Liver (tissue), 3 donors: ENCODE results near the gene SELENBP1.
A peak's percentile ranks its signal among the peaks of the same experiment; 100 is the strongest.

ENCODE experiments used
- EGR1 ChIP-seq, 2 donors: IDR thresholded peaks; 2 replicates each; pipeline ENCODE4 v1.6.1; 2016 to 2018; ENCODE audit warnings: antibody characterized with exemption in 2 of 2, low read depth in 2 of 2
- REST ChIP-seq: IDR thresholded peaks from 2 replicates; pipeline ENCODE4 v1.6.1; 2016; ENCODE audit warnings: antibody characterized with exemption, mild to moderate bottlenecking
- SP1 ChIP-seq: IDR thresholded peaks from 2 replicates; pipeline ENCODE4 v1.6.1; 2018; ENCODE audit warnings: antibody characterized with exemption, mild to moderate bottlenecking
- TF ChIP-seq, protein P1 (sequence below): fragments of 150-350 bp; IDR thresholded peaks from 2 replicates; pipeline ENCODE4 v1.5.1; 2017; ENCODE audit warnings: improper control_type of control experiment, low read depth, low read length; ENCODE audit not compliant: missing input control
- donor health status: healthy.
- donor health status: healthy.

DNA sequence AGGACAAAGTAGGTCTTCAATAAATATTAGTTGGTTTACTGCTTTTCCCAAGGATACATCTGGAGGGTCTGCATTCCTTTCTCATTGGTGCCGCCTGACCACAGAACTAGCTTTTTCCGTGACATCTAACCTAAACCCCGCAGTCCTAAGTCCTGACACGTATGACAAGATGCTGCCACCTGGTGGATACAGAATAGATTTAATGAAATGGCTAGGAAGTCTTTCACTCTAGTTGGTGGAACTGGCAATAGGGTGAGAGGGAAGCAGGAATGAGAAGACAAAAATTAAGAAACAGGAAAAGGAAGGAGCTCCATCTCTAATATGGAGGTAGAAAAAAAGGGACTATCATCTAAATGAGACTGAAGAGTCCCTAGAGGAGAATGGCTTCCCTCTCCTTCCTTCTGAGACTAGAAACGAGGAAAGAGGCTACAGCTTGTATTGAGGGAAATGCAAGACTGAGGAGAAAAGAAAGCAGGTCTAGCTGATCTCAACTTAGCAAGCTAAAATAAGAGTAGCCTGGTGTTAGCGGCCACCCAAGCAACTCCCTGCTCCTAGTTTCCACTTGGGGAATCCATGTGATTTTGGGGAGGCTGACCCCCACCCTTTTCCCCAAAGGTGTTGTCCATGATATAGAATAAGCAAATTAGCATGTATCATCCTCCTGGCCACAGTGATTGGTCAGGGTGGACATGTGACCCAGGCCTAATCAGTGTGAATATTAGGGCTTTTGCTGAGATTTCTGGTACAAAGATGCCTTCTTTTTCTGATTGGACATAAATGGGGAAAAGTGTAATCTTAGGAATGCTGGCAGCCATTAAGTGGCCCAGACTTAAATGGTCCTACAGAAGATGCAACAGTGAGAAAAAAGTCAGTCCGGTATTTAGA lies 31.4 kb downstream of the SELENBP1 start:
- TF ChIP-seq, protein P1, sequence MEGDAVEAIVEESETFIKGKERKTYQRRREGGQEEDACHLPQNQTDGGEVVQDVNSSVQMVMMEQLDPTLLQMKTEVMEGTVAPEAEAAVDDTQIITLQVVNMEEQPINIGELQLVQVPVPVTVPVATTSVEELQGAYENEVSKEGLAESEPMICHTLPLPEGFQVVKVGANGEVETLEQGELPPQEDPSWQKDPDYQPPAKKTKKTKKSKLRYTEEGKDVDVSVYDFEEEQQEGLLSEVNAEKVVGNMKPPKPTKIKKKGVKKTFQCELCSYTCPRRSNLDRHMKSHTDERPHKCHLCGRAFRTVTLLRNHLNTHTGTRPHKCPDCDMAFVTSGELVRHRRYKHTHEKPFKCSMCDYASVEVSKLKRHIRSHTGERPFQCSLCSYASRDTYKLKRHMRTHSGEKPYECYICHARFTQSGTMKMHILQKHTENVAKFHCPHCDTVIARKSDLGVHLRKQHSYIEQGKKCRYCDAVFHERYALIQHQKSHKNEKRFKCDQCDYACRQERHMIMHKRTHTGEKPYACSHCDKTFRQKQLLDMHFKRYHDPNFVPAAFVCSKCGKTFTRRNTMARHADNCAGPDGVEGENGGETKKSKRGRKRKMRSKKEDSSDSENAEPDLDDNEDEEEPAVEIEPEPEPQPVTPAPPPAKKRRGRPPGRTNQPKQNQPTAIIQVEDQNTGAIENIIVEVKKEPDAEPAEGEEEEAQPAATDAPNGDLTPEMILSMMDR: peak; percentile 70
- TF ChIP-seq EGR1 (IDR thresholded peaks at IDR 0.05; ENCODE audit: low read depth in 2 of 2): no peak
- TF ChIP-seq REST: no peak
- peak; percentile 25 for TF ChIP-seq SP1
